PFSK-1 (cell line): ENCODE measurements around the gene ANGPTL4.

Experiments
- FOXP2 ChIP-seq: optimal IDR thresholded peaks from 2 replicates; pipeline ENCODE3; 2011; ENCODE audit warnings: borderline replicate concordance, control low read depth, inconsistent platforms; ENCODE audit not compliant: insufficient read depth; ENCODE audit errors: extremely low read length, extremely low read depth
- POLR2AphosphoS5 ChIP-seq: IDR thresholded peaks from 2 replicates; pipeline ENCODE4 v1.6.1; 2012; ENCODE audit warnings: low read depth, mild to moderate bottlenecking, control low read depth, low read length, moderate library complexity
- REST ChIP-seq, 2 experiments: IDR thresholded peaks; 2 replicates each; pipeline versions ENCODE4 v1.6.1 to v1.8.0; 2011 to 2012; ENCODE audit warnings: low read depth in 2 of 2, low read length in 2 of 2, control low read depth in 1 of 2, inconsistent platforms in 1 of 2, mild to moderate bottlenecking in 1 of 2, moderate library complexity in 1 of 2; ENCODE audit not compliant: insufficient read depth in 1 of 2
- SIN3A ChIP-seq: IDR thresholded peaks from 2 replicates; pipeline ENCODE4 v1.6.1; 2012; ENCODE audit warnings: mild to moderate bottlenecking, low read length, moderate library complexity, borderline replicate concordance; ENCODE audit not compliant: insufficient read depth
- TAF1 ChIP-seq: IDR thresholded peaks from 2 replicates; pipeline ENCODE4 v1.6.1; 2012; ENCODE audit warnings: low read length, control low read depth, borderline replicate concordance; ENCODE audit not compliant: insufficient read depth

The ANGPTL4 gene

GRCh38 chr19:8371011-8371804 lies 7.3 kb downstream of the ANGPTL4 start:
- TF ChIP-seq SIN3A, result no peak

- TF ChIP-seq SIN3A, result no peak
- TF ChIP-seq TAF1, result no peak
- no peak for TF ChIP-seq POLR2AphosphoS5
- TF ChIP-seq FOXP2, result no peak
- TF ChIP-seq REST (IDR thresholded peaks at IDR 0.05; ENCODE audit: insufficient read depth in 1 of 2, low read depth in 2 of 2, low read length in 2 of 2), result no peak
Observed at GRCh38 chr19:8373867-8374813, 10.2 kb downstream of the ANGPTL4 start.

GRCh38 chr19:8377598-8377997 lies 13.6 kb downstream of the ANGPTL4 start:
- TF ChIP-seq REST (IDR thresholded peaks at IDR 0.05; ENCODE audit: insufficient read depth in 1 of 2, low read depth in 2 of 2, low read length in 2 of 2), result no peak
- no peak for TF ChIP-seq SIN3A
- no peak for TF ChIP-seq FOXP2
- no peak for TF ChIP-seq TAF1
- no peak for TF ChIP-seq POLR2AphosphoS5

DNA sequence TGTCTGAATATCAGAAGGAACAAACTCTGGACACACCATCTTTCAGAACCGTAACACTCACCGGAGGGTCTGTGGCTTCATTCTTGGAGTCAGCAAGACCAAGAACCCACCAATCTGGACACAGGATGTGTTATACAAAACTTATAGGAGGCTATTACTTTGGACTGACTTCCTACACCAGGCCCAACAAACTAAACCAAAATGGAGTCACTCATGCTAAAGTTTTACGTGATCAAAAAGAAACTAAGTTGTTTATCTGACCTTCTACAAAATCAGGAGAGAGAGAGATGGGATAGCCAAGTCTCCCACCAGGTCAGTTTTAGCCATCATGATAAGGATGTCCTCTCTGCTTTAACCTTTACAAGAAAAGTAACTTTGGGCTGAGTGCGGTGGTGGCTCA lies 23.0 kb downstream of the ANGPTL4 start:
- TF ChIP-seq SIN3A, result no peak
- no peak for TF ChIP-seq TAF1
- no peak for TF ChIP-seq FOXP2
- no peak for TF ChIP-seq REST (IDR thresholded peaks at IDR 0.05; ENCODE audit: insufficient read depth in 1 of 2, low read depth in 2 of 2, low read length in 2 of 2)
- no peak for TF ChIP-seq POLR2AphosphoS5

- TF ChIP-seq REST (IDR thresholded peaks at IDR 0.05; ENCODE audit: insufficient read depth in 1 of 2, low read depth in 2 of 2, low read length in 2 of 2) (no peak), SIN3A (no peak), POLR2AphosphoS5 (no peak)
Observed at GRCh38 chr19:8387688-8388611, 24.0 kb downstream of the ANGPTL4 start.
